Activated CD4-positive, alpha-beta T cell treated with anti-CD3 and anti-CD28 coated beads, Interleukin-2, amount 50 U/mL, for 4 hours (primary cell): Measurements from ENCODE around the gene TSEN15.
"Not testable (repeated sequence)": the region's sequence is repeated elsewhere in the genome, so short reads cannot be mapped to it uniquely, and the experiment has no call there.

ENCODE experiments used
- DNase-seq, 2 experiments: peaks; one replicate each; pipeline ENCODE4 v3.0.0-alpha.2; 2020

Gene TSEN15

DNA sequence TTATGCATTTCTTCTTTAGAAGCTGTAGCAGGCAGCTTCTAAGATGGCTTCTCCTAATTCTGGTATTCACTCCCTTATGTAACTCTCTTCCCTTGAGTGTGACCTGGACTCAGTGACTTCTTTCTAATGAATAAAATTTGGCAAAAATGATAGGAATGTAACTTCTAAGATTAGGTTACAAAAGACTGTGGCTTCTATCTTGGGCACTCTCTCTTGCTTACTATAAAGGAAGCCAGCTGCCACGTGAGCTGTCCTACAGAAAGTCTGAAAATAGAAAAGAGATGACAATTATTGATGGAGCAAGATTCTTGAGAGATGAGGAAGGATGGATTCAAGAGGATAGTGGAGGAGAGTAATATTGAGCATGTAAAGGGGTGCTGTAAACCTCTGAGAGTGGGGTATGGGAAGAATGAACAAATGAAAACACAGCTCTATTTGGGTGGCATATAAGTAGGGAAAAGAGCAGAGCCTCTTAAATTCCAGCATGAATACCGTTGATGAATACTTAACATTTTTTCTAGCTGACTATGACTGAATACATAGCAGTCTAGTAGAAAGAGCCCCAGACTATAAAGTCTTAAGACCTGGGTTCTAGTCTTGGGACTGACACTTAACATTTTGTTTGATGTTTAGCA, 5.5 kb downstream of the TSEN15 start:
- DNase-seq = no peak

GRCh38 chr1:184059887-184060286, 8.4 kb downstream of the TSEN15 start:
- no peak for DNase-seq

DNA sequence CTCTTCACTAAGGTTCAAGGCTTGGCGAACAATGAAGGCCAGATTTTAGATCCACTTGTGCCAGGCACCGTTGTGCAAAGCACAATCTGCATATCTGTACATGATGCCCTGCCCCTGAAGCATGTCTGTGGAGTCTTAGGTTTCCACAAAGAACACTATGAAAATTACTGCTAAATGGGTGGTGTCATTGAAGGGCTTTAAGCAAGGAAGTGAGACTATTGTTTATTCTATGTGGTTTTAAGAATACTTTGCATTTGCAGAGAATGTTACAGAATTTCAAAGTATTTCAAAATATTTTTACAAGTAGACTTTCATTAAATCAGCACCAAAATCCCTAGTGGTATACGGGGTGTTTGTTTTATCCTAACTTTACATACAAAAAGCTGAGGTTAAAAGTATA, 8.8 kb downstream of the TSEN15 start:
- no peak for DNase-seq

DNA sequence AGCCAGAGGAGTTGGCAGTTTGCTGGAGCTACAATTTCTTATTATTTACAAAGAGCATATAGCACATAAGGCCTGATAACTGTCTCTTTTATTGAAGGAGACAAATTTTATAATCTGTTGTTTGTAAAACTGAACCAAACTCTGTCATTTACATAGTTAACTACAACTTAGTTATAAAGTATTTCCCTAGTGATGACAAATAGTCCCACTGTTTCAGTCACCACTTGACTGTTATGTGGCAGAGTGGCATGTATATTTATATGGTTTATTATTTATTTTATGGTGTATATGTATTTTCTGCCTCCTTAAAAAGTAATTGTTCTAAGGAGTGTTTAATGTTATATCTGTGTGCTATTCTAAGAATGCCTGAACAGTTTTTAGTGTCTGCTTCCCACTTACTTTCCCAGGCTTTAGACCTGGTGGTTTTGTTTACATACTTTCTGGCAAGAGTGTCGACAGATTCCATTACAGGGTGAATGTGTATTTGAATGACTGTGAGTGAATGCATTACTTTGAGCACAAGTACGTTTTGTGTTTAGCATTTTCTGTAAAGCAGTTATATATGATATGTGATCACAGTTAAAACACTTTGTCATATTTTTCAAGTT, 10.0 kb downstream of the TSEN15 start:
- no peak for DNase-seq

- DNase-seq = no peak
These were observed 11.2 kb downstream of the TSEN15 start for GRCh38 chr1:184062640-184063286.

- no peak for DNase-seq
These were observed 14.0 kb downstream of the TSEN15 start for GRCh38 chr1:184065559-184065958.

- DNase-seq = no peak
These were observed 16.8 kb downstream of the TSEN15 start for GRCh38 chr1:184068354-184068753.

GRCh38 chr1:184069675-184070074, 18.1 kb downstream of the TSEN15 start:
- DNase-seq = no peak

- no peak for DNase-seq
These were observed 20.8 kb downstream of the TSEN15 start for GRCh38 chr1:184072376-184072775.

- DNase-seq = no peak
These were observed 22.9 kb downstream of the TSEN15 start for GRCh38 chr1:184074383-184074782.

DNA sequence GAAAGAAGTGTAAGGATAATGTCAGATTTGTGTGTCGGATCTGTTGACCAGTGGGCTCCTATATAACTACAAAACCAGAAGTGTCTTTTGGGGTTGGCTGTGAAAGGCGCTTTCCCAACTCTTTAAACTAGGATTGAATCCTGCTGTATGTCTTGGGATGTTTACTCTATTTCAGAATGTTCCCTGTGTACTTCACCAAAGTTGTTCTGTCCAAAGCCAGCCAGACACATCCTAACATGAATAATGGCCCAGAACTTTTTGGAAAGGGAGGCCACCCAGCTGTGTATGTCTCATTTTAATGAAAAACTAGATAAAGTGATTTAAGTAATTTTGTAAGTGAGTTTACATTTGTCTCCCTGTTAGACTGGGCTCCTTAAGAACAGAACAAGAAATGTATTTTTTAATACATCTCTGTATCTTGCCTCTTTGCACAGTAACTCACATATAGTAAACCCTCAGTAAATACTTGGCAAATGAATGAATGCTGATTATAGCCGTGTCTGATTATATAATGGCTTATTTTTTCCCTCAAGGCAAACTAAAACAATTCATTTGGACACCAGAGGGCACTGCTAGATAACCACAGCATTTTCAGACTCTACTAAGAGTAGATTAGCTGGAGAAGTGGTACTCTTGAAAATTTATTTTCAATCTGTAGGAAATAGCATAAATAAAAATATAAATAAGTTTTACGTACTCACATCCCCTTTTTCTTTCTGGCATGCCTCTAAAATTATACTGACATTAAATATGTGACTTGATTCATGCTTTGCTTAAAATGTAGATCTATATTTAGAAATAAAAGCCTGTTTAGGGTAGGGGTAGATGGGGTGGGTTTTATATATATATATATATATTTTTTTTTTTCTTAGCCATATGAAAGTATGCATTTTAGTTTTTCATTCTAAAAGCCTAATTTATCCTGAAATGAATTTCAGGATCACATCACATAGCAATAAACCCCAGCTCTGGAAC, 23.8 kb downstream of the TSEN15 start:
- no peak for DNase-seq

- DNase-seq = no peak
These were observed 27.2 kb downstream of the TSEN15 start for GRCh38 chr1:184078564-184079249.

DNA sequence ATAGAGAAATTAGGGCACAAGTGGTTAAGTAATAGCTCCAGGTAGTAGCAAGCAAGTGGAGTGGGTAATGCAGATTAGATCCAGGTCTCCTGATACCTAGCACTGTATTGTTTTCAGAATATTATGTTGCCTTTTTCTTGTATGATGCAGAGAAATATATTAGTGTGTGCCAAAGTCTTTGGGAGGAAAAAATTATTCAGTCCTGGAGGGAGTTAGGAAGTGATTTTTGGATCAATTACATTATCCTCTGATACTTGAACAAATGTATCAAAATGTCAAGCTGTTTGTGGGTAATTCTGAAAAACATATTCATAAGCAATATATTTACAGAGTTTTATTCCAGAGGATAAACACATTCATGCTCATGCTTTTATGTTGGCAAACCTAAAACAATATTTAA, 28.8 kb downstream of the TSEN15 start:
- no peak for DNase-seq

DNA sequence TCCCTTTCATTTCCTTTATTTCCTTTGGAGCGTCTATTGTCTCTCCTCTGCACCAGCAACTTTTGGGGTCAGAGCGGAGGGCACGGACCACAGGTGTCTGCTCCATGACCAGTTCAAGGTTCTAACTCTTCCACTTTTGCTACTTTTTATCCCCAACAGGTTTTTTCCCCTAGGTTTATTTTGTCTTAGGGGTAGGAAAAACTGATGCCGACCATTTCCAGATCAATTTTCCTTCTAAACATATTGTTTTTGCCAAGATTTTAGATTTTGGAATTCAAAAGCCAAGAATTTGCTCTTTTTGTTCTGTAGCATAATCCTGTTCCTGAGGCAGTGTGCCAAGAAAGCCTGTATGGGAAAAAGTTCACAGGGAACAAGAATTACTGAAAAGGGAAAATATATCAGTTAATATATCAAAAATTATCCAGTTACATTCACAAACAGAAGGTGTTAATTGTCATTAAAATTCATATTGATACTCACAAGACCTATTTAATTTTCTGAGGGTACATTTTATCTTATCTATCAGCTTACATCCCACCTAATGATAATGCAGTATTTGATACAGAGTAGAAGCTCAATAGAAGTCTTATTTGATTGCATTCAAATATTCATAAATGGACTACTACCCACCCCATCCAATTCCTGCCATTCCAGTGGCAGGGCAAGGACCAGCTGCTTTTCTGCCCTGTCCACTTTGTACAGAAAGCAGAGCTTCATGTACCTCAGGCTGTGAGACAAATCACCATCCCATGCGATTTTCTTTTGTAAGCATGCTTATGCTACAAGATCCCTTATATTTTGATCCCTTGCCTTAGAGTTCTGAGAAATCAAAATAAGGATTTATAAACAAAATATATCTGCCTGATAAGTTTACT, 31.2 kb downstream of the TSEN15 start:
- no peak for DNase-seq

GRCh38 chr1:184085667-184086066, 34.1 kb downstream of the TSEN15 start:
- DNase-seq = no peak

GRCh38 chr1:184088037-184088436, 36.5 kb downstream of the TSEN15 start:
- DNase-seq = no peak

GRCh38 chr1:184093071-184093470, 41.5 kb downstream of the TSEN15 start:
- no peak for DNase-seq

DNA sequence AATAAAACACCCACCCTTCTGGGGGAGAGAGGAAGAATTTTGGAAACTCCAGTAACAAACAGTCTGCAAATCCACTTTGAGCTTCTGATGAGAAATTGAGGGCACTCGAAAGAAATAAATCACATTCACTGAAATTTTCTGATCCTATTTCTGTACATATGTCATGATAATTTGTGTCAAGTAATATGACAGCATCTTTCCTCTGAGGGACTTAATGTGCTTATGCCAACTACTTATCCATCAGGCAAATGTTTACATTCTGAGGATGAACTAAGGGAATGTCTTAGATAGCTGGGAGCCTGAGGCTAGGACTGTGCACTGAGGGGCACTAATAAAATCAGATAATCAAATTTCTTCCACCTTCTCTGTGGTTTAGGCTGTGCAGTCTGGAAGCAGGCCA, 44.5 kb downstream of the TSEN15 start:
- DNase-seq = no peak

GRCh38 chr1:184096580-184096979, 45.0 kb downstream of the TSEN15 start:
- DNase-seq = not testable (repeated sequence)

DNA sequence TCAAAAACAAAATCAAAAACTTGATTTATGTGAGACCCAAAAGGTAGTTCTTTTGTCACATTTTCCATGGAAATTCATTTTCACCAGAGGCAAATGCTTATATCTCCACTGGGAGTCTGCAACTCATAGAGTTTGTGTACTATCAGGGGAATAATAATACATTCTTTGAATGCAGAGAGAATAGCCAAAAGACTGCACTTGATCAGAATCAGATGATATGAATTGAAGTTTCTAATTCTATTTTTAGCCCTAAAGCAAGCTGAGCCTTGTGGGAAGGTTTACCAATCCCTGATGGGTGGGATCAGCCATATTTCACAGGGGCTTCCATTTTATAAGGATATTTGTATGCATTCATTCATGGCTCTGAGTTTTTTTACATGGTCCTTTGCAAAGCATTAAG, 49.6 kb downstream of the TSEN15 start:
- no peak for DNase-seq

DNA sequence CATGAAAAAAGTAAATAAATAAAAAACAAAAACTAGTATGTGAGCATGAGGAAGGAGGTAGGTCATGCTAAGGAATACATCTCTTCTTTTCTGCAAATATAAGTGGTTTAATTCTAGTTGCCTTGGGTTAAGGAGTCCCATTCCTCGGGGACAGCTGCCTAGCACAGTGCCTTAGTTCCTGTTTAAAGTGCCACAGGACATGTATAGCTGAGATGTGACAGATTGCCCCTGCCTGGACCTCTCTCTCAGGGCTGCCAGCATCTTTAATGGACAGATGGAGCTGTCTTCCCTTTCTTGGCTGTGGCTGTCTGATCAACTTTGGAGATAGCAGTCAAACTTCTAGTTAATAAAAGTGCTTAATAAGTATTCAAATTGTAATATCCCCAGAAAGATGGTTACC, 50.0 kb downstream of the TSEN15 start:
- DNase-seq = no peak
